Liver (tissue), 9 donors: ENCODE data around the gene PAQR9. TPM values are rescaled to one million over a fixed set of nuclear protein-coding genes. Genes with fewer than 3 reads are reported as not detected.

ENCODE experiments used
- DNase-seq: peaks from one replicate; pipeline ENCODE4 v3.0.0-alpha.2; 2017; ENCODE audit warnings: low spot score
- H3K27ac ChIP-seq, 2 donors: one replicate each; pipeline ENCODE4 v1.7.0; 2013; ENCODE audit warnings: inconsistent platforms in 2 of 2, low read length in 2 of 2, control low read depth in 1 of 2, low read depth in 1 of 2, mild to moderate bottlenecking in 1 of 2
- H3K27me3 ChIP-seq, 4 donors: one replicate each; pipeline versions ENCODE4 v1.6.1 to v1.7.0; 2013; ENCODE audit warnings: low read length in 3 of 4, inconsistent platforms in 1 of 4, mild to moderate bottlenecking in 1 of 4, moderate library complexity in 1 of 4; ENCODE audit not compliant: control insufficient read depth in 4 of 4, insufficient read depth in 4 of 4
- H3K36me3 ChIP-seq, 4 donors: one replicate each; pipeline versions ENCODE4 v1.6.1 to v1.7.0; 2013; ENCODE audit warnings: low read length in 3 of 4, mild to moderate bottlenecking in 3 of 4, low read depth in 1 of 4, moderate library complexity in 1 of 4; ENCODE audit not compliant: control insufficient read depth in 4 of 4, insufficient read depth in 3 of 4
- H3K4me1 ChIP-seq, 4 donors: one replicate each; pipeline versions ENCODE4 v1.6.1 to v1.7.0; 2013; ENCODE audit warnings: low read length in 3 of 4, mild to moderate bottlenecking in 3 of 4, moderate library complexity in 1 of 4; ENCODE audit not compliant: control insufficient read depth in 4 of 4, insufficient read depth in 4 of 4
- H3K4me3 ChIP-seq, 3 donors: one replicate each; pipeline versions ENCODE4 v1.6.1 to v1.7.0; 2013; ENCODE audit warnings: low read length in 3 of 3, control low read depth in 1 of 3, low read depth in 1 of 3, mild to moderate bottlenecking in 1 of 3
- H3K9ac ChIP-seq, 2 donors: one replicate each; pipeline ENCODE4 v1.7.0; 2013; ENCODE audit warnings: low read length in 2 of 2, mild to moderate bottlenecking in 2 of 2, moderate library complexity in 2 of 2, control low read depth in 1 of 2, low read depth in 1 of 2
- H3K9me3 ChIP-seq, 4 donors: one replicate each; pipeline versions ENCODE4 v1.6.1 to v1.7.0; 2013; ENCODE audit warnings: low read length in 3 of 4; ENCODE audit not compliant: control insufficient read depth in 4 of 4
- ATF3 ChIP-seq: IDR thresholded peaks from 2 replicates; pipeline ENCODE4 v1.6.1; 2016; ENCODE audit warnings: antibody characterized with exemption
- CTCF ChIP-seq: fragments of 150-350 bp; IDR thresholded peaks from 2 replicates; pipeline ENCODE4 v1.5.1; 2017; ENCODE audit warnings: improper control_type of control experiment, low read depth, low read length; ENCODE audit not compliant: missing input control
- EGR1 ChIP-seq, 2 donors: IDR thresholded peaks; 2 replicates each; pipeline ENCODE4 v1.6.1; 2016 to 2018; ENCODE audit warnings: antibody characterized with exemption in 2 of 2, low read depth in 2 of 2
- FOXA1 ChIP-seq: IDR thresholded peaks from 2 replicates; pipeline ENCODE4 v1.6.1; 2016; ENCODE audit warnings: antibody characterized with exemption
- FOXA2 ChIP-seq: IDR thresholded peaks from 2 replicates; pipeline ENCODE4 v1.6.1; 2016; ENCODE audit warnings: antibody characterized with exemption
- GABPA ChIP-seq, 2 donors: IDR thresholded peaks in 1 of 2; conservative IDR thresholded peaks in 1 of 2; 2 replicates each; pipeline ENCODE4 v1.6.1; 2016; ENCODE audit warnings: antibody characterized with exemption in 2 of 2, mild to moderate bottlenecking in 1 of 2, moderate library complexity in 1 of 2
- HNF4A ChIP-seq, 2 donors: conservative IDR thresholded peaks; 2 replicates each; pipeline ENCODE4 v1.6.1; 2016; ENCODE audit warnings: antibody characterized with exemption in 2 of 2, mild to moderate bottlenecking in 2 of 2
- HNF4G ChIP-seq: IDR thresholded peaks from 2 replicates; pipeline ENCODE4 v1.6.1; 2016; ENCODE audit warnings: antibody characterized with exemption
- JUND ChIP-seq, 2 donors: IDR thresholded peaks; 2 replicates each; pipeline ENCODE4 v1.6.1; 2016; ENCODE audit warnings: antibody characterized with exemption in 2 of 2
- MAX ChIP-seq: IDR thresholded peaks from 2 replicates; pipeline ENCODE4 v1.6.1; 2016; ENCODE audit warnings: antibody characterized with exemption
- NR2F2 ChIP-seq: IDR thresholded peaks from 2 replicates; pipeline ENCODE4 v1.6.1; 2016; ENCODE audit warnings: antibody characterized with exemption
- RAD21 ChIP-seq, 2 donors: IDR thresholded peaks; 2 replicates each; pipeline ENCODE4 v1.6.1; 2016; ENCODE audit warnings: antibody characterized with exemption in 2 of 2, mild to moderate bottlenecking in 2 of 2
- REST ChIP-seq: IDR thresholded peaks from 2 replicates; pipeline ENCODE4 v1.6.1; 2016; ENCODE audit warnings: antibody characterized with exemption, mild to moderate bottlenecking
- RXRA ChIP-seq, 2 donors: IDR thresholded peaks; 2 replicates each; pipeline ENCODE4 v1.6.1; 2017 to 2018; ENCODE audit warnings: antibody characterized with exemption in 2 of 2, mild to moderate bottlenecking in 1 of 2
- SP1 ChIP-seq: IDR thresholded peaks from 2 replicates; pipeline ENCODE4 v1.6.1; 2018; ENCODE audit warnings: antibody characterized with exemption, mild to moderate bottlenecking
- TAF1 ChIP-seq: conservative IDR thresholded peaks from 2 replicates; pipeline ENCODE4 v1.6.1; 2016; ENCODE audit warnings: antibody characterized with exemption, mild to moderate bottlenecking
- YY1 ChIP-seq: IDR thresholded peaks from 2 replicates; pipeline ENCODE4 v1.6.1; 2016; ENCODE audit warnings: antibody characterized with exemption, mild to moderate bottlenecking
- ZBTB33 ChIP-seq: IDR thresholded peaks from 2 replicates; pipeline ENCODE4 v1.6.1; 2016; ENCODE audit warnings: antibody characterized with exemption
- WGBS: extraction: QIAGEN DNeasy Blood & Tissue Kit; methylation state at CpG from one replicate; pipeline ENCODE4 v1.1.7; 2013; 5-methylcytosine and 5-hydroxymethylcytosine counted together
- polyA plus RNA-seq, 2 donors: library from polyadenylated mRNA; stranded (reverse) in 1 of 2; unstranded in 1 of 2; fragments of 200-250 nt in 1 of 2; fragments of >200 nt in 1 of 2; fragmentation: Nextera tagmentation in 1 of 2; extraction: Ambion mirVana in 1 of 2; gene quantifications; one replicate each; pipeline versions ENCODE4 v1.2.1 to v1.2.3, GENCODE V29; 2013 to 2015
- total RNA-seq, 2 donors: library from RNA; depleted of rRNA; stranded (reverse); fragments of >200 nt; gene quantifications; one replicate each; pipeline ENCODE4 v1.2.3, GENCODE V29; 2014
- donor health status: healthy.
- donor health status: healthy.
- donor health status: healthy.
- donor health status: healthy.
- donor health status: healthy.

PAQR9 gene
- total and polyA plus RNA-seq, 4 donors = 3.6 to 24.3 (median 12.6) TPM

- TF ChIP-seq FOXA1 = no peak
- no peaks in the 10 kb centered on the region for H3K36me3 ChIP-seq
- H3K9me3 ChIP-seq = no peaks in the 10 kb centered on the region
- no peak for DNase-seq
- H3K4me3 ChIP-seq = no peak overlapping the region
- peaks cover 5 to 51% (median 32%) of the 10 kb centered on the region in 4 donors for H3K4me1 ChIP-seq
- H3K27ac ChIP-seq = no peak overlapping the region
- 83% methylated on average over 3 of the region's 3 CpGs for WGBS
- H3K9ac ChIP-seq = no peak overlapping the region
- no peaks in the 10 kb centered on the region for H3K27me3 ChIP-seq
Observed at GRCh38 chr3:142929890-142930289, 33.6 kb downstream of the PAQR9 start.

- Histone ChIP-seq H3K9me3 (no peaks in the 10 kb centered on the region), H3K4me1 (peaks cover 5 to 51% (median 32%) of the 10 kb centered on the region in 4 donors), H3K27ac (no peak overlapping the region), H3K4me3 (no peak overlapping the region), H3K9ac (no peak overlapping the region), H3K36me3 (no peaks in the 10 kb centered on the region), H3K27me3 (no peaks in the 10 kb centered on the region)
- TF ChIP-seq HNF4G (no peak), RAD21 (IDR thresholded peaks at IDR 0.05) (peak; percentile 85 to 92), CTCF (peak; percentile 72), ATF3 (no peak), EGR1 (IDR thresholded peaks at IDR 0.05; ENCODE audit: low read depth in 2 of 2) (no peak), NR2F2 (no peak), JUND (IDR thresholded peaks at IDR 0.05) (no peak), HNF4A (conservative IDR thresholded peaks at IDR 0.05) (peak in 1 of 2 donors; percentile 26), FOXA1 (no peak), ZBTB33 (no peak), REST (no peak), RXRA (IDR thresholded peaks at IDR 0.05) (no peak), GABPA (IDR thresholded peaks at IDR 0.05 in 1 of 2, conservative IDR thresholded peaks at IDR 0.05 in 1 of 2) (no peak), YY1 (no peak), SP1 (no peak), MAX (no peak), FOXA2 (no peak), TAF1 (no peak)
- peak; percentile 82 for DNase-seq
- WGBS = 9% methylated on average over 3 of the region's 3 CpGs
Observed at GRCh38 chr3:142929109-142929508, 34.4 kb downstream of the PAQR9 start.
